ENCODE results near the gene RAB8A. TPM values are rescaled to one million over a fixed set of nuclear protein-coding genes. Genes with fewer than 3 reads are reported as not detected.

The RAB8A gene
- total and polyA plus RNA-seq, 2 experiments from 2014 or later = 53.1 to 59.5 TPM

DNA sequence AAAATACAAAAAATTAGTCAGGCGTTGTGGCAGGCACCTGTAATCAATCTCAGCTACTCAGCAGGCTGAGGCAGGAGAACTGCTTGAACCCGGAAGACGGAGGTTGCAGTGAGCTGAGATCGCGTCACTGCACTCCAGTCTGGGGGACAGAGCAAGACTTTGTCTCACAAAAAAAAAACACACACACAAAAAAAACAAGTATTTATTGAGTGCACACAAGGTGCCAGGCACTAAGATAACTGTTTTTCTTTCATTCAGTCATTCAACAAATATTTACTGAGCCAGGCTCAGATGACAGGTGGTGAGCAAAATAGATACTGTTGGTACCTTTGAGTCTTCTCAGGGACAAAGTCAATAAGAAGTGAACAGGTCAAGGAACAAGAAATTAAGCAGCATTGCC lies 55.4 kb downstream of the RAB8A start:
- TF ChIP-seq POLR2AphosphoS5 (IDR thresholded peaks at IDR 0.05; ENCODE audit: low read depth) (no peak), STAT1 (IDR thresholded peaks at IDR 0.05; ENCODE audit: unreplicated experiment) (no peak), ETS1 (IDR thresholded peaks at IDR 0.05) (no peak), ZNF462 (CRISPR knock-in tag; IDR thresholded peaks at IDR 0.05) (no peak), ZNF331 (CRISPR knock-in tag; IDR thresholded peaks at IDR 0.05; ENCODE audit: low read depth) (no peak), EZH2phosphoT487 (IDR thresholded peaks at IDR 0.05; ENCODE audit: unreplicated experiment) (no peak), CREB1 (CRISPR knock-in tag; IDR thresholded peaks at IDR 0.05; ENCODE audit: low read depth) (no peak), REST (IDR thresholded peaks at IDR 0.05; ENCODE audit: unreplicated experiment) (no peak), EZH2 (IDR thresholded peaks at IDR 0.05; ENCODE audit: low read depth, unreplicated experiment) (no peak), CTCF (conservative IDR thresholded peaks at IDR 0.05; ENCODE audit: low read depth in 2 of 2) (no peak)
- H2AFZ ChIP-seq = no peak overlapping the region
- DNase-seq (ENCODE audit: low spot score) = no peak
- Mint-ChIP-seq H3K4me3 (no peak overlapping the region), H3K4me1 (no peaks in the 10 kb centered on the region), H3K27ac (no peak overlapping the region), H3K9me3 (peaks cover 45% of the 10 kb centered on the region), H3K27me3 (ENCODE audit: insufficient read depth, low read depth, poor library complexity) (no peaks in the 10 kb centered on the region), H3K36me3 (ENCODE audit: low read depth) (peaks cover 3% of the 10 kb centered on the region; the same call in 1 of the 3 replicates)
- no peaks in the 10 kb centered on the region for H3K36me3 ChIP-seq (ENCODE audit: insufficient read depth)
- H3K79me2 ChIP-seq (replicated peaks; ENCODE audit: insufficient read depth) = no peaks in the 10 kb centered on the region
- no peaks in the 10 kb centered on the region for H3K4me1 ChIP-seq (ENCODE audit: insufficient read depth)
- no peak overlapping the region for H3K4me2 ChIP-seq
- no peak for ATAC-seq
- H3K4me3 ChIP-seq = no peak overlapping the region
- H3K27ac ChIP-seq (ENCODE audit: low read depth) = no peak overlapping the region
- H3F3A ChIP-seq (replicated peaks; ENCODE audit: low read depth) = no peaks in the 10 kb centered on the region
- H3K27me3 ChIP-seq (ENCODE audit: insufficient read depth) = no peaks in the 10 kb centered on the region
- H3K9me2 ChIP-seq (ENCODE audit: insufficient read depth) = no peaks in the 10 kb centered on the region
- no peaks in the 10 kb centered on the region for H4K20me1 ChIP-seq (replicated peaks; ENCODE audit: insufficient read depth)

Data from GM23338 (cell line).